Stimulated activated CD8-positive, alpha-beta memory T cell treated with anti-CD3 and anti-CD28 coated beads, Interleukin-7, amount 100 ng/mL, for 1 hour (primary cell): ENCODE results near the gene PTGR3.
"Not testable (repeated sequence)": the region's sequence is repeated elsewhere in the genome, so short reads cannot be mapped to it uniquely, and the experiment has no call there.

Experiments
- DNase-seq, 2 donors: peaks; one replicate each; pipeline ENCODE4 v3.0.0-alpha.2; 2020; ENCODE audit warnings: low read depth in 2 of 2

The PTGR3 gene

DNA sequence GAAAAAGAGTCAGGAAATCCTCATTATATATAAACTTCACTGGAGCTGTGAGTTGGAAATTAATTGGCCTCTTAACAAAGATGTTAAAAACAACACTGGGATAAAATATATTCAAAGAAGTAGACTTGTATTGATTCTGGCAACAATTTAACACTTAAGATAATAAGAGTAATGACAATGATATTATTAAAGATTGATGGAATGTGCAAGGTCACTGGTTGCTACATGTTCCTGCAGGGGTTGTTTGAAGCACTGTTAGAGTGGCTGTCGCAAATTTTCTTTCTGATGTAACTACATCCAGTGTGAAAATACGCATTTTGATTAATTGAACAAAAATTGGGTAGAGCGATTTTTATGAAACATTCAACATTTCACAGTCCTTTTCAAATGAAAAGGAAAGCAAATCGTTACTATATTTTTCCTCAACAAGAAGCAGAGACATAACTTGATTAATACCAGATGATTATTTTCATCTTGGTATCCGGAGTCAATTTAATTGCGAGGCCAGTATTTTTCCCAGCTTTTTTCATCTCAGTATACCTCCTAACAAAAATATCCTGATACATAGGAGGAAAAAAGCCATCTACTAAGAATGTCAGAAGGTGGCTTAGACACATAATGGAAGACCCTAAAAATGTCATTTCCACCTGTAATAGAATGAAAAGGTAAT lies 6.1 kb downstream of the PTGR3 start:
- no peak for DNase-seq

GRCh38 chr18:75201282-75202270 lies 7.4 kb downstream of the PTGR3 start:
- no peak for DNase-seq

DNA sequence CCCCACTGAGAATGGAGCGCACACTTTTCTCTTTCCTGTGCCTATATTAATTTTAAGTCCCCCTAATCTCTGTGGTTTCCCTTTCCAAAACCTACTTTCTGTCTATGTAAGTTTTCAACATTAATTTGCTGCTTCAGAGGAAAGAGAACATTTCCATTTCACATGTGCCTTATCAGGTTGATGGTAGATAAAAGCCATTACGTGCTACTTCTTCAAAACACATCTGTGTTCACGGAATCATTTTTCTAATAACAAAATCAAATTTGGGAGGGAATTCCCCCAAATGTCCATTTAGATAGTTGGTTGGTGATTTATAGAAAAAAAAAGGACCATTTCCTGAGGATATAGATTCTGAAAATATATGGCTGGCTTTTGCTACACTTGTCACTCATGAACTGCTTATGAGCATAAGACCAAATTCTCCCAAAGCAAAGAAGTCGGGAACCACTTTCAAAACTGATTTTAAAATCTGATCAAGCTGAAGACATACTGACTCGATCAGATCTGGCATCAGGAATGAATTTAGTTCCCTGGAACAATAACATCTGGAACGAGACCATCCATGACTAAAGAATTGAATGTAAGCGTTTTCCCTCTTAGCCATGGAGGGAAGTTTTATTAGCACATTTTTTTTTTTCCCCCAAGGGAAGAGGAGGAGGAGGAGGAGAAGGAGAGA lies 8.2 kb downstream of the PTGR3 start:
- DNase-seq: no peak

- no peak for DNase-seq
Measured at GRCh38 chr18:75200071-75200470, 8.9 kb downstream of the PTGR3 start.

GRCh38 chr18:75199327-75199726 lies 9.6 kb downstream of the PTGR3 start:
- DNase-seq: no peak

DNA sequence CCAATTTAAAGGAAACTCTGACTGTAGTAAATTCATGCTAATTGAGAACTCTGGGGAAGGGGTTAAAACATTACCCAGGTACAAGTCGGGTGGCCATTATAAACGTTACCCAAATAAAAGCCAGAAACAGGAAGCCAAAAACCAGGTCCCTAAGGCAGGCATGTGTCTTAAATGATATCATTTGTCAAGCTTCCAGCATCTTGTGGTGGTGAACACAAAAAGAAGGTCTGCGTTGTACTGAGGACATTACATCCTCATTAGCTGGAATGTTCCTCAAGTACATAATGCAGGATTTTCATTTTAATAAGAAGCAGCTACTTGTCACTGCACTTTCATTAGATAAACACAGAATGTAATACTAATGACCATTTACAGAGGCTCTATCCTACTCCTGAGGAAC lies 10.9 kb downstream of the PTGR3 start:
- no peak for DNase-seq

GRCh38 chr18:75192899-75193298 lies 16.0 kb downstream of the PTGR3 start:
- DNase-seq: no peak

DNA sequence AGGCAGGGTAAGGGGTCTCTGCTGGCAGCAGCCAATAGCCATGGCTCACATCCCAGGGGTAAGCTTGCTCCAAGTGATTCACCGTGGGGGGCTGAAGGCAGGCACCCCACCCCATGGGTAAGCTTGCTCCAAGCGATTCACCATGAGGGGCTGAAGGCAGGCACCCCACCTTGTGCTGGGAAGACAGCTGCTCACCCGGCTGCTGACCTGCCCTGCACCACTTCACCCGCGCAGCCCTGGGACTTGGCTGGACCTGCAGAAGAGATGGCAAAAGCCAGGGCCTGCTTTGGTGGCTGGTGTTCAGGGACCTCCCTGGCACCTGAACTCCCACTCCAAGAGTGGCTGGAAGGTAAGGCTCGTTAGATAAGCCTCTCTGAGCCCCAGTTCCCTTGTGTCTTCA lies 19.2 kb downstream of the PTGR3 start:
- no peak for DNase-seq

GRCh38 chr18:75187702-75188101 lies 21.2 kb downstream of the PTGR3 start:
- not testable (repeated sequence) for DNase-seq

- DNase-seq: no peak
Measured at GRCh38 chr18:75185460-75185859, 23.5 kb downstream of the PTGR3 start.

DNA sequence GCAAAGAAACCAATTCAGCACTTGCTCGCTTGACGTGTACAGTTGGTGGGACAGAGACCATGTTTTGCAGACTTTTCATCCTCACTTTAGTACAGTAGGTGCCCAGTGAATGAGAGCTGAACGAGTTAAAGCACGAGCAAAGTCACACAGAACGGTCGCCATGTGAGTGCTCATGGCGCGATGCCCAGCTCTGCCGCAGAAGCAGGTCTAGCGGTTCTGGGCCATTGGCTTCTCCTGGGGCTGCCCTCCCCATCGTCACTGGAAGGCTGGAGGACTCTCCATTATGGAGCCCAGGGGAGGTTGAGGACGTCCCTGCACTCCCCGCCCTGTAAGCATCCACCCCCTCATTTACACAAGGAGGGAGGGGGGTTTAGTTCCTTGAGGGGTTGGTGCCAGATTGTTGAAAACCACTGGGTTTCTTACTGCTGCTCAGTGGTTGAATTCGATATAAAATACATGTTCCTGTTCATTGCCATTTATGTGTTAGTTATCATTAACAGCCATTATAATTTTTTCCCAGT lies 24.9 kb downstream of the PTGR3 start:
- no peak for DNase-seq

DNA sequence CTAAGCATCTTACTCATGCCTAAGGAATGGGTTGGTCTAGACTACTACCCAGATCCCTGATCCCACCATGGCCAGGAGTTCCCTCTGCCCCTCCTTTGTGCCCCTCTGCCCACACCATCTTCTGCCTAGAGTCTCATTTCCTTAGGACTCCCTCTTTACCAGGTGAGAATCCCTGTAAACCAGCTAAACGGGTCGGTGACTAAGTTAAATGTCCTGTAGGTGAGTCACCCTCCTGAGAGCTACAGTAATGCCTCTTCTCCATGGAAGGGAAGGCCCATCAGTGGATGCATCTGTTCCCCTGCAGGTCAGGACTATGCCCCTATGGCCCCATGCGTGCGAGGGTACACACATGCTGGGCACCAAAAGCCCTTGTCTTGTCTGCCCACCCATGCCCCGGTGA lies 25.4 kb downstream of the PTGR3 start:
- no peak for DNase-seq

GRCh38 chr18:75179819-75180600 lies 28.9 kb downstream of the PTGR3 start:
- DNase-seq: no peak

DNA sequence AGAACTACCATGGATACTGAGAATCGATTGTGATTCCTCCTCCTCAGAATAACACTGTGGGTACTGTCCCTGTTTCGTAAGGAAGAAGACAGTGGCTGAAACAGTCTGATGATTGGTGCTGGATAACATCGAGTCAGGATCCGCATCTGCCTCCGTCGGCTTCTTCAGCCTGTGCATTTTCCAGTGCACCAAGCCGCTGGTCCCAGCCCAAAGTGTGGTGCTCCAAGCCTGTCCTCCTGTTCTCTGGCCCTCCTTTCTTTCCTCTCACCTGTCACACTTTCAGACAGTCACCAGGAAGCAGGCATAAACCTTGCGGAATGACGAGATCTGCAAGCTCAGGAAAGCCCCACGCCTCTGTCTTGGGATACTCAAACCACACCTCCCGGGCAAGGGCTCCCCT lies 30.6 kb downstream of the PTGR3 start:
- no peak for DNase-seq

- DNase-seq: no peak
Measured at GRCh38 chr18:75176849-75177248, 32.1 kb downstream of the PTGR3 start.

DNA sequence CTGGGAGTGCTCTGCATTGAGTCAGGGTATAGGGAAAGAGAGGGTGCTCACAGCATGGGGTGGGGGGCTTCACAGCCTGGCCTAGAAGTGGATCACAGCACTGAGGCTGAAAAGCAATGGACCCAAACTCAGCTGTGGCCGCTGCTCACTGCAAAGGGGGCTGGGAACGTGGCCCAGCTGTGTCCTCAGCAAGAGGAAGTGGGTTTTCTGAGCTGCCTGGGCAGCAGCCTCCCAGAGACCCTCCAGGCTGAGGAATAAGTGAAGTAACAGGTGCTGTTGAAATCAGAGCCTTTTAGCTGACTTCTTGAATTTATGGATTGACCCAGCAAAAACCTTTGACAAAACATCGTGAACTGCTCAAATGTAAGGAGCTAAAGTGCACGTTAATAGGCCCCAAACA lies 35.2 kb downstream of the PTGR3 start:
- DNase-seq: no peak

DNA sequence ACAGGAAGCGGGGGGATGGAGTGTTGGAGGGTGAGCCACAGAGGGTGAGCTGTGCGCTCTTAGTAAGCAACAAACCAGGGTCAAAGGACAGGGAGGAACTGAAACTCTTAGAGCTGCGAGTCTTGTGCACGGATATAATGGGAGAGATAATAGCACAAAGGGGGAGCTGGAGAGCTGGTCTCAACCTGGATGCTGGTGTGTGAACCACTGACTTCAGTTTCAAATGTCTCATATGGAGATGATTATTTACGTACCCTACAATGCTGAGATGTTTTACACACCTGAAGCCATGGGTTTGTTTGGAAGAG lies 35.9 kb downstream of the PTGR3 start:
- no peak for DNase-seq

DNA sequence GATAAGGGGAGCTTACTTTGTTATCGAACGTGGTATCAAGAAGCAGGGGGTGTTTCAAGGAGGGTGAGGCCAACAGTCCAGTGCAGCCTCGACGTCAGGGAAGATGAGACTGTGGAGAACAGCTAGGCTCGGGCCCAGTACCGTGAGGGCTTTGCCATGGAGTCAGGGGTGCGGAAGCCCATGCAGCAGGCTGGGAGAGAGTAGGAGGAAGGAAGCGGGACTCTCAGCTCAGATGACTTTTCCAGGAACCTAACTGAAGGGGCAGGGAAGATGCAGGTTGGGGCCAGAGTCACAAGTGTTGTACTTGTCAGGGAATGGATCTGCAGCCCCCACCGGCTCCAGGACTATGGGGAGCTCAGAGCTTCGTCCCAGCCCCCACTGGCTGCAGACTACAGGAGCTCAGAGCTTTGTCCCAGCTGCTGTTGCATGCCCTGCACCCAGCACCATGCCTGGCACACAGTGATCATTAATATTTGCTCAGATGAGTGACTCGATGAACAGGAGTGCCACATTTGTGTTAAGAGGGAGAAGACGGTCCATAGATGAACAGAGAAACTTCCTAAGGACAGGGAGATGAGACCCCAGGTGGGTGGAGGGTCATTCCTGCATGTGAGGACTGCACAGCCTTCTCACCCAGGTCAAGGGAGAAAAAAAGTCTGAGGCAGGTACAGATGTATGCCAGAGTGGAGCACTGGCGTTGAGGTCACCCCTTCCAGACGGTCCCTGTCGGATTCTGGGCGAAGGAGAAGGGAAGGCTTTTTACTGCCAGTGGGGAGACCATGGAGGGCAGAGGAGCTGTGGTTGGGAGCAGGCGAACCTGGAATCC lies 36.4 kb downstream of the PTGR3 start:
- no peak for DNase-seq

DNA sequence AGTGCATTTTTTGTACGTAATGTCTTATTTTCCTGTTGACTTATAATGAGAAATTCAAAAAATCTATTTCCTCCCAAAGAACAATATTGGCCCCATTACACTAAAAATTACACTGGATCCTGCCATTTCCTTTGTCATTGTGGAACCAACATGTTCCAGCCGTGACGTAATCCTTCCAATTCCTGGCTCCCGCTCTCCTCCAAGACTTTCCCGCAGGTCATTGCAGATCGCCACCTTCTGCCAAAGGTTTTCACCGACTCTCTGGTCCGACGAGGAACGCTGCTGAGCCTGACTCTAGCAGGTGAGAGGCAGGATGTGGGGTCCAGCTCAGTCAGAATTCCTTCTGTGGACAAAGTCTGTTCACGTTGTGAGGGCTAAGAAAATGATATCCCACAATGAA lies 38.0 kb downstream of the PTGR3 start:
- DNase-seq: no peak

DNA sequence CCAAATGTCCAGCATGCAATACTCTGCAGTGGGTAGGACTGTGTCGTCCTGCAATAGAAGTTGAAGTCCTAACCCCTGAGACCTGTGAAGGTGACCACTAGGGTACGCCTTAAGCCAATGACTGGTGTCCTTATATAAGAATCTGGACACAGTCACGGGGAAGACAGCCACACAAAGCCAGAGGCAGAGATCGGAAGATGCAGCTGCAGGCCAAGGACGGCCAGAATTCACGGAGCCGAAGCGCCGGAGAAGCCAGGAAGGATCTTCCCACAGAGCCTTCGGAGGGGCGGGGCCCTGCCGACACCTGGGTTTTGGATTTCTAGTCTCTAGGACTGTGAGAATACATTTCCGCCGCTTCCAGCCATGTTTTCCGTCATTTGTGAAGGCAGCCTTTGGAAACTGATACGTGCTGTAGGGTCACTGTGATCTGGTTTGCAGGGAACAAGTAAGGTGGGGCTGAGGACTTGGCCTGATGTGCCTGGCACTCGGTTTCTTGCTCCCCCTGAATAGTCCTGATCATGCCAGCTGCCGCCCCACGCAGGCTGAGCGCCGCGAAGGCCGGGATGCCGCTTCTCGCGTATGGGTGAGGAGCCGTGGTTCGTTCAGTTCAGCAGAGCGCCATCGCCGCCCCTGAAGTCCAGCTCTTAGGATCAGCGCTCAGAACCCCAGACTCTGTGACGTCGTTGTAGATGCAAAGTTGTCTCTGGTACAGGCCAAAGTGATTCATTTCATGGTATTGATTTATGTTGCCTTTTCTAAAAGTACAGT lies 38.7 kb downstream of the PTGR3 start:
- DNase-seq: no peak
